ENCODE results near the gene WNK1.

GRCh38 chr12:885701-886100 lies 133.3 kb downstream of the WNK1 start:
- TF ChIP-seq CTCF (IDR thresholded peaks at IDR 0.05; ENCODE audit: low read depth, low read length) (no peak), EZH2phosphoT487 (IDR thresholded peaks at IDR 0.05; ENCODE audit: low read depth) (no peak)
